Left lobe of liver (tissue), 2 donors: ENCODE data around the gene STOM. TPM values are rescaled to one million over a fixed set of nuclear protein-coding genes. Genes with fewer than 3 reads are reported as not detected.

Experiments
- ATAC-seq: fragments of 200-7000 bp; cut with Tn5 transposase; one replicate; pipeline ENCODE4 v1.9.1; 2020; ENCODE audit warnings: mild to moderate bottlenecking, moderate library complexity
- DNase-seq: peaks from one replicate; pipeline ENCODE4 v3.0.0-alpha.2; 2020; ENCODE audit warnings: low spot score
- total RNA-seq: library from RNA; stranded (reverse); gene quantifications from one replicate; pipeline ENCODE4 v1.2.1, GENCODE V29; 2021
- donor health status: DM: no; HTN: no; CAD: no; lungs with moderate emphysema.
- donor health status: DM: no; HTN: yes; CAD: no.

STOM gene
- total RNA-seq, 1 donor from 2014 or later: 217 TPM

DNA sequence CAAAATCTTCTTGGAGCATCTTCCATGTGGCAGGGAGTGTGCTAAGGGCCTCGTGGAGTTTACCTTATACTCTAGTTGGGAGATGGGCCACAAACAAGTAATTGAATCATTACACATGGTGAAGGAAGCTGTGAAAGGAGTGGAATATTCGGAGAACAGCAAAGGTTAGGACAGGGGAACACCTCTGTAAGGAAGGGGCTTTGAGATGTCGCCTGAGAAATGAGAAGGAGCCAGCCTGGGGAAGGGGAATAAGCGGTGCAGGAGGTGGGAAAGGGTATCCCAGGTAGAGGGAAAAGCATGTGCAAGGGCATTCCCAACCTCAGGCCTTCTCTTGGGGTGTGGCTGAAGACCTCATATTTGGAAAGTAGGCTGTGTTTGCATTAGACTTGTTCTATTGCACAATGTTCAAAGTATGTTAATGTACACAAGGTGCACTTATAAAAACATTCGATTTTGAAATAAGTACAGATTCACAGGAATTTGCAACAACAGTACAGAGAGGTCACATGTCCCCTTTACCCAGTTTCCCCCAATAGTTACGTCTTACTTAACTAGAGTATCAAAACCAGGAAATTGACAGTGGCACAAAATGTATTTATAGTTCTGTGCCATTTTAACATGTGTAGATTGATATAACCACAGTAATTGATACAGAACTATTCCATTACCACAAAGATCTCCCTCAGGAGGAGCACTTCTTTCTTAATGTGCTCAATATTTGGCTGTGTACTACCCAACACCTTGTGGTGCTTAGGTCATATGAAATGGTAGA lies 2.4 kb upstream of the STOM start:
- no peak for ATAC-seq
- DNase-seq: no peak

- no peak for ATAC-seq
- no peak for DNase-seq
Observed at GRCh38 chr9:121371495-121372061, 1.5 kb upstream of the STOM start.

GRCh38 chr9:121368745-121369144 lies 1.3 kb downstream of the STOM start:
- DNase-seq (no peak), ATAC-seq (no peak)

DNA sequence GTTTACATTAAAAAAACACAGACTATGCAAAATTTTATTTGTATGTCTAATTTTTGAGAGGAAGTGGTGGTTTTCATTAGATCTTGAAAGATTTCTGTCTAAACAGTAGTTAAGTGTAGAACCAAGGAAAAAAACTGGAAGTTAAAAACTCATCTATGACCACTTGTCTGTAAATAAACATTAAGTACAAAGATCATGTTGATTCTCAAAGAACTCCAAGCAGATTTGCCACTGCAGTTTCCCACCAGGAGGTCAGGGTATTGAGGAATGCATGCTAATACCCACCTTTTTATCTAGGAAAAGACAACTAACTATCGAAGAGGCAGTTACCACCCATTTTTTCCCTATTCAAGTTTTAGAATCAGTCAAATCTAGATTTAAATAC lies 1.9 kb downstream of the STOM start:
- peak; percentile 7 for ATAC-seq

DNA sequence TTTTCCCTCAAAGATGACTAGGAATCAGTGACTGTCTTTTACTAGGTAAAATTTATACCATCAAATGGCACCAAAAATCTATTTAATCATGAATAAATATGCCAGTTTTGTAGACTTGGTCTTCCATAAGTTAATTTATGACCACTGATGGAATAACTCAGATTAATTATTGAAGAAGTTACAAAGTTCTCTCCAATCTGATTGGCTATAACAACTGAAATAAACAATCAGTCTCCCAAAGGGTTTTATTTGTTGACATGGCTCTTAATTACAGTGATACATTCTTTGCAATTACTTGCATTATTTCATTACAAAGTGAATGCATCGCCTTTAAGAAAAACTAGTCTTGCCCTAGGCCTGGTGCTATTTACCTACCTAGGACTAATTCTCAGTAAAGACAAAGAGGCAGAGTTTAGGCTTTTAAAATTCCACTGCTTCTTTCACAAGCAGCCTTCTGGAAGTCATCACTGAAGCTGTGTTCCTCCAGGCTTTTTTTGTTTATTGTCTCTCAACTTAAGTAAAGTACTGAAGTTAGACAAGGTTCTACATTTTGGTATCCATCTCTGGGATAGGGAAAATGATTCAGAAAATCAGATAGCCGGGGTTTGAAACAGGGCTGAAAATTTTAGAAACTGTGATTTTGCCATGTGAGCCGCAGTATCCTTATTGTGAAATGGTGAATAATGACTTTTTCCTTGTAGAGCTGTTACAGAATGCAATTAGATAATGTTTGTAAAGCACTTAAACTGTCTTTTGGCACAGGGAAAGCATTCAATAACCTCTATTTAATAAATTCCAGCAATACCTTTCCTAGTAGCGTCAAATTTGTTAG lies 2.5 kb downstream of the STOM start:
- ATAC-seq (no peak), DNase-seq (no peak)

More for the DNA sequence above, 1.9 kb downstream of the STOM start:
- DNase-seq: no peak

GRCh38 chr9:121366611-121367192 lies 3.3 kb downstream of the STOM start:
- ATAC-seq (no peak), DNase-seq (no peak)

GRCh38 chr9:121365564-121365963 lies 4.5 kb downstream of the STOM start:
- ATAC-seq (no peak), DNase-seq (no peak)

GRCh38 chr9:121364886-121365285 lies 5.2 kb downstream of the STOM start:
- ATAC-seq (no peak), DNase-seq (no peak)

DNA sequence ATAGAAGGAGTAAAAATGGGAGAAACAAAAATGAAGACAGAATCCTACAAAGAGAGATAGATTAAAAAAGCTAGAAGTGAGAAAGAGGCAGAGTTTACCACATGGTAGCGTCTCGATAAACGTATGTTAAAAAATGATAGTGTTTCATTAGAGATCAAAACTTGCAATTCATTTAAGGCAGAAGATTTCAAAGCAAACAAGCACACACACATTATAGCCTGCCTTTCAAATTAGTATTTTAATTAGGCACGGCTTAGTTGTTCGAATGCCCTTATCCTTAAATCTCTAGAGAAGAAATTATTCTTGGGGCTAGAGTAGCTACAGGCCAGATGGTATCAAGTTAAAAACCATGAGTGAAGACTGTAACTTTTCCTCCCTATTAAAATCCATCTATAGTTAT lies 6.0 kb downstream of the STOM start:
- ATAC-seq (no peak), DNase-seq (no peak)

DNA sequence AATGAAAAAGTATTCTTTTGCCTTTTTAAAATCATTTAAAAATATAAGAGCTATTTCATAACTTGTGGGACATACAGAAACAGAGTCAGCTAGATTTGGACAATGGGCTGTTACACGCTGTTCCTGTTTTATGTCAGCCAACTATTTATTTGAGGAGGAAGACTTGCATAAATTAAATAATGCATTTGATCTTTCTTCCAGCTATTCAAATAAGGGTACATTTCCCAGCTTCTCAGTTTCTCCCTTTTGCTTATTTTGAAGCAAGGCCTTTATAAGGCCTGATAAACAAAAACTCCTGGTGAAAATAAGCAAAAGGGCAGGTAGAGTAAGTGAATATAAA lies 6.5 kb downstream of the STOM start:
- ATAC-seq (peak; percentile 21), DNase-seq (no peak)

DNA sequence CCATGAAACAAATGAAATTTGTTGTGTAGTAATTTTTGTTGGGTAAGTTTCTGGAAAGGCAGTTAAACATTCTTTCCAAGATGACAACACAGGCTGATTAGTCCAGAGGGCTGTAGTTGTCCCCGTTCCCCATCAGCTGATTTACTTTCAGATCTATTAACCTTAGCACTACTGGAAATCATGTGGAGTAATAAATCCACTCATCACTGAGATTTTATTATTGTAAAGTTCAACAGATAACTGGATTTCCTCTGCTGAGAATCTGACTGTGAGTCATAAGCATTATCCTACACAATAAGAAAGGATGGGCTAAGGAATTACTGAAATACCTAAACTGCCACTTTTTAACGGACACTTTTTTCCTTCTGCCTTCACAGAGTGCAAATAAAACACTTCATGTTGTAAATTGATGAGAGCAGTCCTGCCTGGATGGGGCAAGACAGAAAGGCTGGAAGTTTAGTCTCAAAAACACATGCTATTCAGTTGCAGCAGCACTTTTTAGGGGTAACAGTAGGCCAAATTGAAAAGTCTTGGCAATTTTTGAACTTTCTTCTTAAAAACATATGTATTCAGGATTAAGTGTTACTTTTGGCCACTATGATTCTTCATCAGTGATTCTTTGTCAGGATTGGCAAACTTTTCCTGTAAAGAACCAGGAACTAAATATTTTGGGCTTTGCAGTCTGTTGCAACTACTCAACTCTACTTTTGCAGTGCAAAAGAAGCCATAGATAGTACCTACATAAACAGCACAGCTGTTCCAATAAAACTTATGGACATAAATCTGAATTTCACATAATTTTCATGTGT lies 7.0 kb downstream of the STOM start:
- no peak for DNase-seq
- ATAC-seq: peak; percentile 75

GRCh38 chr9:121360601-121361374 lies 9.3 kb downstream of the STOM start:
- DNase-seq (no peak), ATAC-seq (no peak)

DNA sequence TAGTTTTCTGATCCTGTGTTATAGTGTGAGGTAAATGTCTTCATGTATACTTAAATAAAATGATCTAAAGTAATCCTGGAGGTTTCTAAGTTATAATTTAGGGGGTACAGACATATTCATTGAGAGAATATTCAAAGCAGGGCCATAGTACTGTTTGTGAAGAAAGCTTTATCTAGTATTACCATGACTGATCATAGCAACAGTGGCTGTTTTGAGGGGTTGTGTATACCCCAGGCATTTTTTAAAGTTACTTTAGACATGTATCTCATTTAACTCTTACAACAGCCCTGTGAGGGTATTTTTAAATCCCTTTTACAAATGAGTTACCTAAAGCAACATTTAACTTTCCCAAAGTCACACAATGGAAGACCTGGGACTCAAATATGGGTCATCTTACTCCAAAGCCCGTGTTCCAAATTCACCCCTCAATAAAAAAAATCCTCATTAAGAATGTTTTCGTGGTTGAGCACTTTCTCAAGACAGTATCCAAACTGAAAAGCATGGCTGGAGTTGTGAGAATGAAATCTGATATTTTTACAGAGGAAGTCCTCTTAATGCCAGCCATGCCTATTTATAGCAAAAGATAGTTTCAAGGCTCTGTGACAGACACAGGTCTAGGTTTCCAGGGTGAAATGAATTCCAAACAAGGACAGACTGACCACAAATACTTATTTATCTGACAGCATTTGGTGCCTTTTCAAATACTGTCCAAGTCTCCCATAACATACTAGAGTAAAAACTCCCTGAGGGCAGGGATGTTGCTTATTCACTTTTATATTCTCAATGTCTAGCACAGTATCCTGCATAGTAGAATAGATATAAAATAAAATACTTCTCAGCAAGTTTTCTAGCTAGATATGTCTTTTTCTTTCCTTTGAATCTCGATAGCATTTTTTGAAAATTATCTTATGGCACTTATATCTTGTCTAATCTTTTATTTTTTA lies 10.4 kb downstream of the STOM start:
- no peak for DNase-seq
- no peak for ATAC-seq

- DNase-seq (no peak), ATAC-seq (peak; percentile 37)
Observed at GRCh38 chr9:121358751-121359150, 11.3 kb downstream of the STOM start.

DNA sequence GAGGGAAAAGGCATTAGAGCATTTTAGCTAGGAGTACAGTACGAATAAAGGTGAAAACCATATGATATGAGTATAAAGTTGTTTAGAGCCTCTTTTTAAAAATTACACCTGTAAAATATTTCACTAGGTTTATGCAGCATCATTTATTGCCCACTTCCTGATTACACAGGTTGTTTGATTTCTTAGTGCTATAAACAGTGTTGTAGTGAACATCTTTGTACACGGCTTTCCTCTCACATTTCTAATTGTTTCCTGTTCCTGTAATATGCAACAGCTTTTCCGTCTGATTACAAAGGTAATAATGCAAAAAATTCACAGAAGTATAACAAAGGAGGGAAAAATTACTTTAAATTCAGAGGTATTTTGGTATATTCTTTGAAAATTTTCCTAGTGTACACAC lies 13.0 kb downstream of the STOM start:
- no peak for ATAC-seq
- no peak for DNase-seq

- no peak for ATAC-seq
Observed at GRCh38 chr9:121354762-121355161, 15.3 kb downstream of the STOM start.

DNA sequence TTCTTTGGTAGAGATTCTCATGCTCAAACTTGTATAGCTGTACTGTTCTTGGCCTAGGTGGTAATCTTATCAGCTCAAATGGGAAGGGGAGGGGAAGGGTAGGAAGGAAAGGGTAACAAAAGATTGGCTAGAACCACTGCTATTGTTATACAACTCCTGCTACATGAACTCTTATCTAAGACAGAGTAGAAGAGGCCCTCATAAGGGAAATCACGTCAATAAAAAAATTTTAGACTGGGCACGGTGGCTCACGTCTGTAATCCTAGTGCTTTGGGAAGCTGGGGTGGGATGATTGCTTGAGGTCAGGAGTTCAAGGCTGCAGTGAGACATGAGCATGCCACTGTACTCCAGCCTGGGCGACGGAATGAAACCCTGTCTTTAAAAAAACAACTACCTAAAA lies 15.9 kb downstream of the STOM start:
- peak; percentile 53 for ATAC-seq

More at GRCh38 chr9:121354762-121355161, 15.3 kb downstream of the STOM start:
- DNase-seq: no peak

DNA sequence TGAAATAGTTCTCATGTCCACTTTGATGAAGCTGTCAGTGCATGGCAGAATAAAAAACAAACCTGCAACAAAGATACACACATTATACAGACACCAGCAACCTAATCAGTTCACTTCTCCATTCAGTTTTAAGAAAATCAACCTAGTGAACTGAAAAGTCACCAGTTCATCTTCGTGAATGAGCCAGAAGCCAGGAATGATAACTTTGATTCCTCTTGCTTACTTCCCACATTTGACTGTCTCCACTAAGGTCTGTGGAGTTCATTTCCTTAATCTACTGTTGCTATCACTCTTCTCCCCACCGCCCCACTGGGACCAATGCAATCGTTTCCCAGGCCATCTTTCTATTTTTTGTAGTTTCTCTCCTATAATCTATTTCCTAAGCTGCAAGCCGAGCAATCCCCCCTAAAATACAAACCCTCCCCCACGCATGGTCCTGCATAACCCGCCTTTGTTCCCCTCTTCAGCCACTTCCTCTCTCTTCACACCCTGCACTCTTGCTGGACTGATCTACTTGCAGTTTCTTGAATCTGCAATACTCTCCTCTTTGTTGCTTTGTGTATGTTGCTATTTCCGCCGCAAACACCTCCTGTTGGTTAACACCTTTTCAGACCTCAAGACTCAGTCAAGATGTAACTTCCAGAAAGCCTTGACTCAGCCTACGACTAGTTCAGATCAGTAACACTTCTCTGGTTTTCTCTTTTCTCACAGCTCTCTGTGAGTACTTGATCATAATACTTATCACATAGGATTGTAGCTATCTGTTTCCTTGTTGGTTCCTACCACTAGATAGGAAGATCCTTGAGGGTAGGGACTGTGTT lies 16.6 kb downstream of the STOM start:
- DNase-seq (no peak), ATAC-seq (peak; percentile 43)

More for the DNA sequence above, 15.9 kb downstream of the STOM start:
- no peak for DNase-seq
